Measurements from ENCODE around the gene CSGALNACT2. TPM values are rescaled to one million over a fixed set of nuclear protein-coding genes. Genes with fewer than 3 reads are reported as not detected.

Gene CSGALNACT2
- total RNA-seq, 2 donors from 2014 or later, result 3.5 to 8.2 TPM

DNA sequence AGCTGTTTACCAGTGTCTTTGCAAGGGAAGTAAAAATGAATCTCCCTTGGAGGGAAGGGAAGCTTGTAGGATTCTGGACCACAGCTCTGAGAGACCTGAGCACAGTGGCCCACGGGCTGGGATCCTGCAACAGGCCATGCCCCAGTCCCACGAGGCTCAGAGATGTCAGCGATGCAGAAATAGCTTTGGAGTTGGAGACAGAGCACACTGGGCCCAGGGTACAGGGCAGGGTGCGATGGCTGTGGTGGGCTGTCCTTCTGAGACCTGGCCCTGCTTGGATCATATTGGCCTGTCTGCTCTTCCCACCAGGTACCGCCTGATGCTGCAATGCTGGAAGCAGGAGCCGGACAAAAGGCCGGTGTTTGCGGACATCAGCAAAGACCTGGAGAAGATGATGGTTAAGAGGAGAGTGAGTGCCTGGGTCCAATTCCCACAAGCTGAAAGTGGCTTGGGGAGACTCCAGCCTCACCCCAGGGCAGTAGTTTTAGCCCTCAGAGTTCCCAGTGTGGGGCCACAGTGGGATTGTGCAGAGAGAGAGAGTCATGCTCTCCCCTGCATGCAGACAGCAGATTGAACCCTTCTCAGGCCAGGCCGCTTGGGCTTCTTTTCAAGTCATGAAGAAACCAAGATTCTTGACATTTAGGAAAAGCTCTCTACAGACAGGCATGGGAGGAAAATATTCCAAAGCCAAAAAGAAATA, 13.5 kb upstream of the CSGALNACT2 start:
- intact Hi-C loops (cut with DNase I), result no loop called here
- no peak overlapping the region for H3K4me3 ChIP-seq
- no peak for TF ChIP-seq CTCF (IDR thresholded peaks at IDR 0.05)
- no peaks in the 10 kb centered on the region for H3K9me3 ChIP-seq
- H3K4me1 ChIP-seq, result no peaks in the 10 kb centered on the region
- H3K27ac ChIP-seq, result no peak overlapping the region
- no peak for DNase-seq
- H3K27me3 ChIP-seq, result no peaks in the 10 kb centered on the region
- no peaks in the 10 kb centered on the region for H3K36me3 ChIP-seq
- H3K9ac ChIP-seq (ENCODE audit: low read depth in 2 of 2, low read length in 2 of 2), result no peak overlapping the region

DNA sequence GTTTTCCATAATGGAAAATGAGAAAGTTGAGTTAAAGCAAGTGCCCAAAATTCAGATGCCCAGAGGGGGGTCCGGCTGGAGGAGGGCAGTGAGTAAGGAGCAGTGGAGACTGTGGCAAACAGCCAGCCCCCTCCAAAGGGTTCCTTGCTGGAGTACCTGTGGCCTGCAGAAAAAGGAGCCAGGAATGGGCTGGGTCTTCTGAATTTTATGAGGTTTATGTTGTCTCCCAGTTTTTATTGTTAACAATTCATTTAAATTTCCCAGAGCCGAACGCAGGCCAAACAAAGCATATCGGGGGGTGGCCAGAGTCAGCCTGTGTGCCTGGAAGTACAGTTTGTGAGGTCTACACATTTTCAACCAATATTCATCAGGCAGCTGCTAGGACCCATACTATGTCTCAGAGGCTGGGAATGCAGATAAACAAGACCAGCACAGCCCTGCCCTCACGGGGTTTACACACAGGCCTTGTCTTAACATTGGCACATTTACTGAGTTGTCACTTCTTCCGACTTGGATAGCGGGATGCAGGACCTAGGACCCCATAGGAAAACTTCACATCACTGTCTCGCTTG, 12.9 kb upstream of the CSGALNACT2 start:
- H3K4me1 ChIP-seq, result no peaks in the 10 kb centered on the region
- no peak for TF ChIP-seq CTCF (IDR thresholded peaks at IDR 0.05)
- intact Hi-C loops (cut with DNase I), result no loop called here
- H3K4me3 ChIP-seq, result no peak overlapping the region
- H3K27ac ChIP-seq, result no peak overlapping the region
- H3K9me3 ChIP-seq, result no peaks in the 10 kb centered on the region
- no peak overlapping the region for H3K9ac ChIP-seq (ENCODE audit: low read depth in 2 of 2, low read length in 2 of 2)
- no peaks in the 10 kb centered on the region for H3K27me3 ChIP-seq
- peak; percentile 2 for DNase-seq
- H3K36me3 ChIP-seq, result no peaks in the 10 kb centered on the region

DNA sequence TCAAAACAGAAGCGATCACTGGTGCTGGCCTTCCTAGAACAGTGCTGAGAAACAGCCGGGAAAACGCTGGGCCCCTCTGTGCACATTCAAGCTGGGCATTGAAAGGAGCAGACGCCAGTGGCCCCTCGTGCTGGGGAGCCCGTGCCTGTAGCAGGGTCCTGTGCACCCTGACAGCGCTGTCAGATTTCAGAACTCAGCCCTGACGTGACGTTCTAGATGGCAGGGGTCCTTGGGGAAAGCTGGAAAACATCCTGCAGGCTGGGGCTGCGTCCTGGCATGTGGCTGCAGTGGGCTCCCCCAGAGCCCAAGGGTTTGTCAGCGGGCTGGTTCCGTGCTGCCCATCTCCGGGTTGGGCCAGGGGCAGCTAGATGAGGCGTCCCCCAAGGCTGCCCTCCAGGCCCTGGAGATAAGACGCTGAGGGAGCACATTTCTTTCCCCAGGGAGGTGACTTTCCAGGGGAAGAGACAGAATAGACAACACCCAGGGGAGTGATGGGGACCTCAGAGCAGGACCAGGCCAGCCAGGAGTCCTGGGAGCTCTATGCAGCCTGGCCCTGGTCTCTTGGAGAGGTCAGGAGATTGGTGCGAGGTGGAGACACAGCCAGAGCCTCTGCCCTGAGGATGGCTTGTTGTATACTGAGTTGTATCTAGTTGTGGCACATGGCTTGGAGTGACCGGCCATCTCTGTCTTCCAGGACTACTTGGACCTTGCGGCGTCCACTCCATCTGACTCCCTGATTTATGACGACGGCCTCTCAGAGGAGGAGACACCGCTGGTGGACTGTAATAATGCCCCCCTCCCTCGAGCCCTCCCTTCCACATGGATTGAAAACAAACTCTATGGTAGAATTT, 12.1 kb upstream of the CSGALNACT2 start:
- Histone ChIP-seq H3K9ac (ENCODE audit: low read depth in 2 of 2, low read length in 2 of 2) (no peak overlapping the region), H3K4me1 (no peaks in the 10 kb centered on the region), H3K27ac (no peak overlapping the region), H3K27me3 (no peaks in the 10 kb centered on the region), H3K4me3 (no peak overlapping the region), H3K9me3 (no peaks in the 10 kb centered on the region), H3K36me3 (no peaks in the 10 kb centered on the region)
- peak; percentile 12 for DNase-seq
- intact Hi-C loops (cut with DNase I), result no loop called here
- TF ChIP-seq CTCF (IDR thresholded peaks at IDR 0.05), result no peak

DNA sequence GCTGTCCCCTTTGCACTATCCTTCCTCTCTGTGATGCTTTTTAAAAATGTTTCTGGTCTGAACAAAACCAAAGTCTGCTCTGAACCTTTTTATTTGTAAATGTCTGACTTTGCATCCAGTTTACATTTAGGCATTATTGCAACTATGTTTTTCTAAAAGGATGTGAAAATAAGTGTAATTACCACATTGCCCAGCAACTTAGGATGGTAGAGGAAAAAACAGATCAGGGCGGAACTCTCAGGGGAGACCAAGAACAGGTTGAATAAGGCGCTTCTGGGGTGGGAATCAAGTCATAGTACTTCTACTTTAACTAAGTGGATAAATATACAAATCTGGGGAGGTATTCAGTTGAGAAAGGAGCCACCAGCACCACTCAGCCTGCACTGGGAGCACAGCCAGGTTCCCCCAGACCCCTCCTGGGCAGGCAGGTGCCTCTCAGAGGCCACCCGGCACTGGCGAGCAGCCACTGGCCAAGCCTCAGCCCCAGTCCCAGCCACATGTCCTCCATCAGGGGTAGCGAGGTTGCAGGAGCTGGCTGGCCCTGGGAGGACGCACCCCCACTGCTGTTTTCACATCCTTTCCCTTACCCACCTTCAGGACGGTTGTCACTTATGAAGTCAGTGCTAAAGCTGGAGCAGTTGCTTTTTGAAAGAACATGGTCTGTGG, 11.4 kb upstream of the CSGALNACT2 start:
- intact Hi-C loops (cut with DNase I), result no loop called here
- peak; percentile 17 for DNase-seq

More for the DNA sequence above, 11.4 kb upstream of the CSGALNACT2 start:
- Histone ChIP-seq H3K4me3 (no peak overlapping the region), H3K36me3 (no peaks in the 10 kb centered on the region), H3K27me3 (no peaks in the 10 kb centered on the region), H3K9ac (ENCODE audit: low read depth in 2 of 2, low read length in 2 of 2) (no peak overlapping the region), H3K4me1 (no peaks in the 10 kb centered on the region), H3K9me3 (no peaks in the 10 kb centered on the region), H3K27ac (no peak overlapping the region)
- no peak for TF ChIP-seq CTCF (IDR thresholded peaks at IDR 0.05)

All from colonic mucosa (tissue), 4 donors.